WTC11 (cell line): ENCODE data around the gene ENPP7. TPM values are rescaled to one million over a fixed set of nuclear protein-coding genes. Genes with fewer than 3 reads are reported as not detected.

Experiments used
- ATAC-seq: fragments of 200-7000 bp; cut with Tn5 transposase; 2 replicates; pipeline ENCODE4 v1.10.0; 2021; ENCODE audit warnings: mild to moderate bottlenecking, moderate library complexity
- CTCF ChIA-PET: fragments of 300-600 bp; sonication (Branson Sonifier 250); formaldehyde crosslinking; loops from one replicate; lab custom pipeline; 2021; ENCODE audit warnings: antibody characterized with exemption; lab: Charles Lee
- POLR2A ChIA-PET: fragments of 350-600 bp; sonication (Branson Sonifier 250); formaldehyde crosslinking; loops from one replicate; lab custom pipeline; 2021; ENCODE audit warnings: antibody characterized with exemption; lab: Charles Lee
- DNase-seq: peaks from one replicate; pipeline ENCODE4 v3.0.0; 2021; ENCODE audit warnings: low spot score
- H3K27ac Mint-ChIP-seq: 2 replicates; pipeline ENCODE4 v1.8.0; 2021; ENCODE audit warnings: mixed read lengths
- H3K27me3 Mint-ChIP-seq: 2 replicates; pipeline ENCODE4 v1.8.0; 2021; ENCODE audit warnings: low read depth, mild to moderate bottlenecking, moderate library complexity, mixed read lengths
- H3K36me3 Mint-ChIP-seq: 2 replicates; pipeline ENCODE4 v1.8.0; 2021; ENCODE audit warnings: mixed read lengths
- H3K4me1 Mint-ChIP-seq: 2 replicates; pipeline ENCODE4 v1.8.0; 2022; ENCODE audit warnings: mixed read lengths
- H3K4me3 Mint-ChIP-seq: 2 replicates; pipeline ENCODE4 v1.8.0; 2021; ENCODE audit warnings: mild to moderate bottlenecking, moderate library complexity, mixed read lengths
- H3K9me3 Mint-ChIP-seq: 2 replicates; pipeline ENCODE4 v1.8.0; 2021; ENCODE audit warnings: mixed read lengths
- ATF2 ChIP-seq: sonication (generic); formaldehyde crosslinking; IDR thresholded peaks from 2 replicates; pipeline ENCODE4 v1.8.1; 2022; ENCODE audit warnings: low read depth, missing genetic modification reagents, borderline replicate concordance
- ELF4 ChIP-seq: sonication (generic); formaldehyde crosslinking; IDR thresholded peaks from 2 replicates; pipeline ENCODE4 v1.8.1; 2022; ENCODE audit warnings: low read depth, mild to moderate bottlenecking, moderate library complexity, missing genetic modification reagents
- FOXP1 ChIP-seq: sonication (generic); formaldehyde crosslinking; IDR thresholded peaks from 2 replicates; pipeline ENCODE4 v1.8.0; 2022; ENCODE audit warnings: missing genetic modification reagents, mild to moderate bottlenecking, moderate library complexity, borderline replicate concordance
- GRHL2 ChIP-seq: fragments of 250-450 bp; sonication (Bioruptor Pico); IDR thresholded peaks from 2 replicates; pipeline ENCODE4 v1.8.0; 2022; ENCODE audit warnings: mild to moderate bottlenecking, moderate library complexity; ENCODE audit not compliant: insufficient replicate concordance, severe bottlenecking
- IRF1 ChIP-seq: sonication (generic); formaldehyde crosslinking; IDR thresholded peaks from 2 replicates; pipeline ENCODE4 v1.8.0; 2023; ENCODE audit warnings: missing genetic modification reagents
- MYBL2 ChIP-seq: sonication (generic); formaldehyde crosslinking; IDR thresholded peaks from 2 replicates; pipeline ENCODE4 v1.8.1; 2023; ENCODE audit warnings: mild to moderate bottlenecking, moderate library complexity, missing genetic modification reagents
- NFATC4 ChIP-seq: fragments of 250-450 bp; sonication (Bioruptor Pico); IDR thresholded peaks from 2 replicates; pipeline ENCODE4 v1.9.0; 2021; ENCODE audit warnings: mild to moderate bottlenecking
- NR2C2 ChIP-seq: sonication (generic); formaldehyde crosslinking; IDR thresholded peaks from 2 replicates; pipeline ENCODE4 v1.8.0; 2022; ENCODE audit warnings: mild to moderate bottlenecking, missing genetic modification reagents
- SP1 ChIP-seq: sonication (generic); formaldehyde crosslinking; conservative IDR thresholded peaks from 2 replicates; pipeline ENCODE4 v1.8.1; 2022; ENCODE audit warnings: missing genetic modification reagents
- TEAD4 ChIP-seq: sonication (generic); formaldehyde crosslinking; IDR thresholded peaks from 2 replicates; pipeline ENCODE4 v1.8.0; 2022; ENCODE audit warnings: mild to moderate bottlenecking, missing genetic modification reagents
- ZNF232 ChIP-seq: sonication (generic); formaldehyde crosslinking; IDR thresholded peaks from 2 replicates; pipeline ENCODE4 v1.8.0; 2022; ENCODE audit warnings: mild to moderate bottlenecking, missing genetic modification reagents
- ZNF532 ChIP-seq: fragments of 250-450 bp; sonication (Bioruptor Pico); IDR thresholded peaks from 2 replicates; pipeline ENCODE4 v1.9.0; 2021; ENCODE audit warnings: mild to moderate bottlenecking, borderline replicate concordance
- total RNA-seq: library from RNA; stranded (reverse); gene quantifications from 3 replicates; pipeline ENCODE4 v1.2.3, GENCODE V29; 2021
- TF ChIP-seq, protein P1 (sequence below): sonication (generic); formaldehyde crosslinking; IDR thresholded peaks from 2 replicates; pipeline ENCODE4 v1.8.1; 2022; ENCODE audit warnings: mild to moderate bottlenecking, missing genetic modification reagents, moderate library complexity, borderline replicate concordance
- TF ChIP-seq, protein P2 (sequence below): fragments of 250-450 bp; sonication (Bioruptor Pico); IDR thresholded peaks from 2 replicates; pipeline ENCODE4 v1.9.0; 2021; ENCODE audit warnings: mild to moderate bottlenecking
- TF ChIP-seq, protein P3 (sequence below): sonication (generic); formaldehyde crosslinking; IDR thresholded peaks from 2 replicates; pipeline ENCODE4 v1.8.1; 2022; ENCODE audit warnings: mild to moderate bottlenecking, moderate library complexity, missing genetic modification reagents
- TF ChIP-seq, protein P4 (sequence below): sonication (generic); formaldehyde crosslinking; IDR thresholded peaks from 2 replicates; pipeline ENCODE4 v1.8.1; 2022; ENCODE audit warnings: low read depth, mild to moderate bottlenecking, moderate library complexity, missing genetic modification reagents, borderline replicate concordance
- TF ChIP-seq, protein P5 (sequence below): sonication (generic); formaldehyde crosslinking; IDR thresholded peaks from 2 replicates; pipeline ENCODE4 v1.8.0; 2022; ENCODE audit warnings: mild to moderate bottlenecking, missing genetic modification reagents

Gene ENPP7
- total RNA-seq, 1 experiment from 2014 or later = not detected

- Mint-ChIP-seq H3K36me3 (no peaks in the 10 kb centered on the region), H3K27me3 (peaks cover 66% of the 10 kb centered on the region), H3K4me1 (peaks cover 15% of the 10 kb centered on the region), H3K4me3 (no peak overlapping the region), H3K9me3 (no peaks in the 10 kb centered on the region), H3K27ac (no peak overlapping the region)
- CTCF ChIA-PET = interaction anchor here (1.0 to 1.1 kb wide), 4 partner anchors 8 to 95 kb away, joined by 3 to 4 read pairs (median 3); partner anchors contain the start of gene CBX8
- DNase-seq (no peak), ATAC-seq (no peak)
- no peak for TF ChIP-seq SP1 (CRISPR knock-in tag)
- POLR2A ChIA-PET = no interaction called here
These were observed 19.2 kb downstream of the ENPP7 start for GRCh38 chr17:79749958-79750357.

- ATAC-seq = no peak
- H3K27me3 Mint-ChIP-seq = peaks cover 60% of the 10 kb centered on the region
- POLR2A ChIA-PET = no interaction called here
- TF ChIP-seq, protein P1, sequence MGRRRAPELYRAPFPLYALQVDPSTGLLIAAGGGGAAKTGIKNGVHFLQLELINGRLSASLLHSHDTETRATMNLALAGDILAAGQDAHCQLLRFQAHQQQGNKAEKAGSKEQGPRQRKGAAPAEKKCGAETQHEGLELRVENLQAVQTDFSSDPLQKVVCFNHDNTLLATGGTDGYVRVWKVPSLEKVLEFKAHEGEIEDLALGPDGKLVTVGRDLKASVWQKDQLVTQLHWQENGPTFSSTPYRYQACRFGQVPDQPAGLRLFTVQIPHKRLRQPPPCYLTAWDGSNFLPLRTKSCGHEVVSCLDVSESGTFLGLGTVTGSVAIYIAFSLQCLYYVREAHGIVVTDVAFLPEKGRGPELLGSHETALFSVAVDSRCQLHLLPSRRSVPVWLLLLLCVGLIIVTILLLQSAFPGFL (CRISPR knock-in tag) = no peak
- no peak for TF ChIP-seq FOXP1 (CRISPR knock-in tag)
- TF ChIP-seq ZNF232 (CRISPR knock-in tag) = no peak
- no peak for TF ChIP-seq ELF4 (CRISPR knock-in tag)
- no peak for TF ChIP-seq TEAD4
- TF ChIP-seq, protein P2, sequence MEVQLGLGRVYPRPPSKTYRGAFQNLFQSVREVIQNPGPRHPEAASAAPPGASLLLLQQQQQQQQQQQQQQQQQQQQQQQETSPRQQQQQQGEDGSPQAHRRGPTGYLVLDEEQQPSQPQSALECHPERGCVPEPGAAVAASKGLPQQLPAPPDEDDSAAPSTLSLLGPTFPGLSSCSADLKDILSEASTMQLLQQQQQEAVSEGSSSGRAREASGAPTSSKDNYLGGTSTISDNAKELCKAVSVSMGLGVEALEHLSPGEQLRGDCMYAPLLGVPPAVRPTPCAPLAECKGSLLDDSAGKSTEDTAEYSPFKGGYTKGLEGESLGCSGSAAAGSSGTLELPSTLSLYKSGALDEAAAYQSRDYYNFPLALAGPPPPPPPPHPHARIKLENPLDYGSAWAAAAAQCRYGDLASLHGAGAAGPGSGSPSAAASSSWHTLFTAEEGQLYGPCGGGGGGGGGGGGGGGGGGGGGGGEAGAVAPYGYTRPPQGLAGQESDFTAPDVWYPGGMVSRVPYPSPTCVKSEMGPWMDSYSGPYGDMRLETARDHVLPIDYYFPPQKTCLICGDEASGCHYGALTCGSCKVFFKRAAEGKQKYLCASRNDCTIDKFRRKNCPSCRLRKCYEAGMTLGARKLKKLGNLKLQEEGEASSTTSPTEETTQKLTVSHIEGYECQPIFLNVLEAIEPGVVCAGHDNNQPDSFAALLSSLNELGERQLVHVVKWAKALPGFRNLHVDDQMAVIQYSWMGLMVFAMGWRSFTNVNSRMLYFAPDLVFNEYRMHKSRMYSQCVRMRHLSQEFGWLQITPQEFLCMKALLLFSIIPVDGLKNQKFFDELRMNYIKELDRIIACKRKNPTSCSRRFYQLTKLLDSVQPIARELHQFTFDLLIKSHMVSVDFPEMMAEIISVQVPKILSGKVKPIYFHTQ = no peak
- TF ChIP-seq, protein P3, sequence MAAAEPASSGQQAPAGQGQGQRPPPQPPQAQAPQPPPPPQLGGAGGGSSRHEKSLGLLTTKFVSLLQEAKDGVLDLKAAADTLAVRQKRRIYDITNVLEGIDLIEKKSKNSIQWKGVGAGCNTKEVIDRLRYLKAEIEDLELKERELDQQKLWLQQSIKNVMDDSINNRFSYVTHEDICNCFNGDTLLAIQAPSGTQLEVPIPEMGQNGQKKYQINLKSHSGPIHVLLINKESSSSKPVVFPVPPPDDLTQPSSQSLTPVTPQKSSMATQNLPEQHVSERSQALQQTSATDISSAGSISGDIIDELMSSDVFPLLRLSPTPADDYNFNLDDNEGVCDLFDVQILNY (CRISPR knock-in tag) = no peak
- TF ChIP-seq, protein P4, sequence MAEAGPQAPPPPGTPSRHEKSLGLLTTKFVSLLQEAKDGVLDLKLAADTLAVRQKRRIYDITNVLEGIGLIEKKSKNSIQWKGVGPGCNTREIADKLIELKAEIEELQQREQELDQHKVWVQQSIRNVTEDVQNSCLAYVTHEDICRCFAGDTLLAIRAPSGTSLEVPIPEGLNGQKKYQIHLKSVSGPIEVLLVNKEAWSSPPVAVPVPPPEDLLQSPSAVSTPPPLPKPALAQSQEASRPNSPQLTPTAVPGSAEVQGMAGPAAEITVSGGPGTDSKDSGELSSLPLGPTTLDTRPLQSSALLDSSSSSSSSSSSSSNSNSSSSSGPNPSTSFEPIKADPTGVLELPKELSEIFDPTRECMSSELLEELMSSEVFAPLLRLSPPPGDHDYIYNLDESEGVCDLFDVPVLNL (CRISPR knock-in tag) = no peak
- no peak for TF ChIP-seq GRHL2
- no peak for TF ChIP-seq ATF2
- no peak for TF ChIP-seq NFATC4
- no peak for TF ChIP-seq NR2C2 (CRISPR knock-in tag)
- TF ChIP-seq MYBL2 (CRISPR knock-in tag) = no peak
- no peak for TF ChIP-seq ZNF532
- TF ChIP-seq IRF1 (CRISPR knock-in tag) = no peak
- TF ChIP-seq, protein P5, sequence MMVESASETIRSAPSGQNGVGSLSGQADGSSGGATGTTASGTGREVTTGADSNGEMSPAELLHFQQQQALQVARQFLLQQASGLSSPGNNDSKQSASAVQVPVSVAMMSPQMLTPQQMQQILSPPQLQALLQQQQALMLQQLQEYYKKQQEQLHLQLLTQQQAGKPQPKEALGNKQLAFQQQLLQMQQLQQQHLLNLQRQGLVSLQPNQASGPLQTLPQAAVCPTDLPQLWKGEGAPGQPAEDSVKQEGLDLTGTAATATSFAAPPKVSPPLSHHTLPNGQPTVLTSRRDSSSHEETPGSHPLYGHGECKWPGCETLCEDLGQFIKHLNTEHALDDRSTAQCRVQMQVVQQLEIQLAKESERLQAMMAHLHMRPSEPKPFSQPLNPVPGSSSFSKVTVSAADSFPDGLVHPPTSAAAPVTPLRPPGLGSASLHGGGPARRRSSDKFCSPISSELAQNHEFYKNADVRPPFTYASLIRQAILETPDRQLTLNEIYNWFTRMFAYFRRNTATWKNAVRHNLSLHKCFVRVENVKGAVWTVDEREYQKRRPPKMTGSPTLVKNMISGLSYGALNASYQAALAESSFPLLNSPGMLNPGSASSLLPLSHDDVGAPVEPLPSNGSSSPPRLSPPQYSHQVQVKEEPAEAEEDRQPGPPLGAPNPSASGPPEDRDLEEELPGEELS (CRISPR knock-in tag) = no peak
These were observed 20.2 kb downstream of the ENPP7 start for GRCh38 chr17:79750650-79751545.

More at GRCh38 chr17:79750650-79751545, 20.2 kb downstream of the ENPP7 start:
- peaks cover 15% of the 10 kb centered on the region for H3K4me1 Mint-ChIP-seq
- H3K36me3 Mint-ChIP-seq = no peaks in the 10 kb centered on the region
- H3K27ac Mint-ChIP-seq = no peak overlapping the region
- CTCF ChIA-PET = interaction anchor here (1.0 to 2.8 kb wide), 2 partner anchors 9 to 94 kb away, joined by 3 to 16 read pairs; no protein-coding TSS in a partner anchor
- H3K9me3 Mint-ChIP-seq = no peaks in the 10 kb centered on the region
- no peak overlapping the region for H3K4me3 Mint-ChIP-seq
- no peak for DNase-seq
